GM13976 (cell line): ENCODE measurements around the gene ERP27.

ENCODE experiments used
- DNase-seq: peaks from one replicate; pipeline ENCODE4 v3.0.0; 2012; ENCODE audit warnings: low spot score
- in situ Hi-C: fragments of 300-500 bp; cut with MboI; formaldehyde crosslinking; loops from one replicate; pipeline ENCODE4 v1.12.0; 2022; ENCODE audit warnings: low sequenced_read_pairs, mixed read lengths, inconsistent platforms; ENCODE audit not compliant: unreplicated experiment
- TF ChIP-seq, protein P1 (sequence below): IDR thresholded peaks from 2 replicates; pipeline ENCODE4 v1.5.1; 2012; ENCODE audit warnings: borderline replicate concordance, mild to moderate bottlenecking; ENCODE audit not compliant: insufficient read depth; ENCODE audit errors: extremely low read depth, missing control alignments, control extremely low read depth

The ERP27 gene

DNA sequence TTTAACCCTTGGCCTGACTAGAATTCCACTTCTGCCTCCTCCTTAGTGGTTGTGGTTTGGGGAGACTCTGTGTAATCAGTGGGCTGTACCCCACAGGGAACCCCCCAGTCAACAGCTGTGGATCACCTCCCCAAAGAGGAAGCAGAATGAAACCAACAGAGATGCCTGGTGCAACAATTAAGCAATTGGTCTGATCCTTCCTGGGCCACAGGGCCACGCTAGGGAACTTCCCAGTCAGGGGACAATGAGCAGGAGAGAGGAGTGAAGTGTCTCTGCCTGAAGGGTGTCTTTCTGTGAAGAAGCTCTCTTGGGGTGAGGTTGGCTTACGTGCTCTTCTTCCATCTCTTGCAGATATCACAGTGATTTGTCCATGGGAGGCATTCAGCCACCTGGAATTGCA lies 42.7 kb upstream of the ERP27 start:
- TF ChIP-seq, protein P1, sequence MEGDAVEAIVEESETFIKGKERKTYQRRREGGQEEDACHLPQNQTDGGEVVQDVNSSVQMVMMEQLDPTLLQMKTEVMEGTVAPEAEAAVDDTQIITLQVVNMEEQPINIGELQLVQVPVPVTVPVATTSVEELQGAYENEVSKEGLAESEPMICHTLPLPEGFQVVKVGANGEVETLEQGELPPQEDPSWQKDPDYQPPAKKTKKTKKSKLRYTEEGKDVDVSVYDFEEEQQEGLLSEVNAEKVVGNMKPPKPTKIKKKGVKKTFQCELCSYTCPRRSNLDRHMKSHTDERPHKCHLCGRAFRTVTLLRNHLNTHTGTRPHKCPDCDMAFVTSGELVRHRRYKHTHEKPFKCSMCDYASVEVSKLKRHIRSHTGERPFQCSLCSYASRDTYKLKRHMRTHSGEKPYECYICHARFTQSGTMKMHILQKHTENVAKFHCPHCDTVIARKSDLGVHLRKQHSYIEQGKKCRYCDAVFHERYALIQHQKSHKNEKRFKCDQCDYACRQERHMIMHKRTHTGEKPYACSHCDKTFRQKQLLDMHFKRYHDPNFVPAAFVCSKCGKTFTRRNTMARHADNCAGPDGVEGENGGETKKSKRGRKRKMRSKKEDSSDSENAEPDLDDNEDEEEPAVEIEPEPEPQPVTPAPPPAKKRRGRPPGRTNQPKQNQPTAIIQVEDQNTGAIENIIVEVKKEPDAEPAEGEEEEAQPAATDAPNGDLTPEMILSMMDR: no peak
- in situ Hi-C loops: loop anchor here (25.0 kb wide), 1 partner anchor 744 kb away; no protein-coding TSS in a partner anchor
- DNase-seq: no peak

DNA sequence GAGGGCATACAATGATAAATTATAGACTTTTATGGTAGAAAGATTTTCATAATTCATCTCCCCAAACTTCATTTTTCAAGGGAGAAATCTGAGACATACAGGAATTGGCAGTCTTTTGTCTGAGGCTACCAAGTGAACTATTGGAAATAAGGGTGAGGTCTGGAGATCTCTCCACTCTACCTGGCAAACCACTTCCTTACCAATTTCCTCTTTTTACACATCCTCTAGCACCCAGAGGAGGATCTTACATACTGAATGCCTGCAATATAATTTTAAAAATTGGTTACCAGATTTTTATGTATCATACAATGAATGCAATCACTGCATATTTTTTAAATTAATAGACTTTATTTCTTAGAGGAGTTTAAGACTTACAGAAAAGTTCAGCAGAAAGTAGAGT lies 41.1 kb upstream of the ERP27 start:
- DNase-seq: no peak
- in situ Hi-C loops: loop anchor here (25.0 kb wide), 1 partner anchor 742 kb away; no protein-coding TSS in a partner anchor
- TF ChIP-seq, protein P1: no peak

DNA sequence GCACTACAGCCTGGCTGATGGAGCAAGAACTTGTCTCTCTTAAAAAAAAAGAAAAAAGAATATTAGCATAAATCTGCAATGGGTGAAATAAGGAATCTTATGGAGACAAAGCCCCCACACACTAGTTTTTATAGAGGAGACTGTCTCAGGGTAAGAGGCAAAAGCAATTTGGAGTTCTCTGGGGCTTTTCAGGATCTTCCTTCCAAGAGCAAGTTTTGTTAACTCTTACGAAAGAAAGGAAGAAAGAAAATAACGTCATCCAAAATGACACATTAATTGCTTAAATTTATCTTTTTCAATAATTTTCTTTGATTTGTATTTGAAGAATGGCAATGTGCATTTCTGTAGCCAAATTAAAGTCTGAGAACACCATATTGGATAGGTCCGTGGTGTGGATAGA lies 38.3 kb upstream of the ERP27 start:
- in situ Hi-C loops: loop anchor here (25.0 kb wide), 1 partner anchor 739 kb away; no protein-coding TSS in a partner anchor

DNA sequence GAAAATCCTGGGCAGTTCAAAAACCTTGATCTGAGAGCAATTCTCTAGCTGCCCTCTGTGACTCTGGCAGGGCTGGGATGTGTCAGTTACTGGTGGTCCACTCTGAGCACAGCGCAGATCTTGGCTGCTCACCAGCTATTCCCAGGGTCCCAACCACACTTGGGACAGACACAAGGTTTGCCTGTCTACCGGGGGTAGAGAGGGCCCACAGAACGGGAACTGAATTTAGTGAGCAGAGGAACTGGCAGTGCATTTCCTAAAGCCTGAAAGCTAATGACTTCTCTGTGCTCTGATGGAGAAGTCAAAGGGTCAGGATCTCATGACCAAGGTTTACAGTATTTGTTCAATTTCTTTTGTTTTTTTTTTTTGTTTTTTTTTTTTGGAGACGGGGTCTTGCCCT lies 37.1 kb upstream of the ERP27 start:
- in situ Hi-C loops: loop anchor here (25.0 kb wide), 1 partner anchor 738 kb away; no protein-coding TSS in a partner anchor
- DNase-seq: no peak
- TF ChIP-seq, protein P1: no peak

More for the DNA sequence above, 38.3 kb upstream of the ERP27 start:
- TF ChIP-seq, protein P1: no peak
- no peak for DNase-seq

DNA sequence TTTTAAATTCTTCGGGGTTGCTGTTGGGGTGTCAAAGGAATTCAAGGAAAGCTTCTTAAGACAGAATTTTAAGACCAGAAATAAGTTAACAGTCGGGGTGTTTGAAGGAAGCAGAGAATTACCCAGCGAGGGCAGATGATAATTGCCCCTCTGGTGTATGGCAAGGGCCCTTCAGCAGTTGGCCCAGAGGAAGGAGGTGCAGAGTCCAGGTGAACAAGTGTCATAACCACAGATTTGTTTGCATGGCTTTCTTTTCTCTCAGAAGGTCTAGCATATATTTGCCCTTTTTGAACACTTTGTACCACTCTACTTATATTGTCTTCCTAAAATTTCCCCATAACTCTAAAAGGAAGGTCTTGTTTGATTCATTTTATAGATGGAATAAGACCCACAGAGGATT lies 36.3 kb upstream of the ERP27 start:
- DNase-seq: no peak
- in situ Hi-C loops: loop anchor here (25.0 kb wide), 2 partner anchors 587 to 737 kb away; no protein-coding TSS in a partner anchor
- TF ChIP-seq, protein P1: no peak

DNA sequence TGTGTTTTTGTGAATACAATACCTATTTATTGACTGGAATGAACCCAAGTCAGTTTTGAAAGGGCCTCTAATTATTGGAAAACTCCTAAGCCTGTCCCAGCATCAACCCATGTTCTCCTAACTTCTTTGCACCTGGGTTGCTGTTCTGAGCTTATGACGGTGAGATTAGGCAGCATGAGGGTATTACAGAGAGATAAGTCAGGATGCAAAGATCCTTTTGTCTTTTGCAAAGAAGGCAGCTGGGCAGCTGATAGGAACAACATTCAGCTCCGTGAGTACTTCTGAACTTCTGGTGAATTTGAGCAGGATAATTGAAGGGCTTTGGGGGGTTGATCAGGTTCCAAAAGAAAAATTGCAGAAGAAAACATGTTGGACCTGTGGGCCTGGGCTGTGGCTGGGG lies 34.5 kb upstream of the ERP27 start, which contains the start of gene PDE6H:
Gene PDE6H, plus strand, starts transcription at position 227 of the 400 bp plus-strand sequence. CDS start 4,971 bp downstream, outside the sequence.
- in situ Hi-C loops: loop anchor here (25.0 kb wide), 1 partner anchor 586 kb away; no protein-coding TSS in a partner anchor
- no peak for DNase-seq
- TF ChIP-seq, protein P1: no peak

DNA sequence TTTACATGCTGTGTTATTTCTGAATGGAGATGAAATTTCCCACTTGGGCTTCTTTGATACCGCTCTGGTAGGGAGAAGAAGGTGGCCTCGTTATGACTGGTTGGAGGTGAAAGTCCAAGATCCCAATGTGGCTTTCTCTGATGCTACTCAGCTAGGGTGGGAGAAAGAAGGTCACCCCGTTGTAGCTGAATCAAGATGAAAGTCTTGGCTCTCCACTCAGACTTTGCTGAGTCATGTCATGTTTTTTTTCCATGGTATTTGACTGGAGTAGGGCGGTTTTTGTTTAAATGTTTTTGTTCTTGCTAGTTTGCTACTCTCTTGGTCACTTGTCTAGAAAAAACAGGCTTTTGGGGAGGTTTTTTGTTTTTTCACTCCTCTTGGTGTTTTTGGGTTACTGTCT lies 32.1 kb upstream of the ERP27 start:
- in situ Hi-C loops: loop anchor here (25.0 kb wide), 1 partner anchor 583 kb away; no protein-coding TSS in a partner anchor
- DNase-seq: no peak
- TF ChIP-seq, protein P1: no peak
